T-helper 1 cell treated with Interleukin-12 subunit alpha and Interleukin-12 subunit beta and Interleukin-4 antibody, amounts not matched to agents 30 ng/mL and 1 ng/mL, for 36 hours (primary cell): ENCODE measurements around the gene TPP1. TPM values are rescaled to one million over a fixed set of nuclear protein-coding genes. Genes with fewer than 3 reads are reported as not detected.

Source experiments
- intact Hi-C: fragments of 100-400 bp; cut with micrococcal nuclease; formaldehyde crosslinking; loops from one replicate; pipeline ENCODE4 v1.15.1; 2024
- total RNA-seq: library from RNA; stranded (reverse); gene quantifications from 2 replicates; pipeline ENCODE4 v1.2.3, GENCODE V29; 2022

Gene TPP1
- total RNA-seq, 1 donor from 2014 or later: 95.9 TPM

- intact Hi-C loops: loop anchor here (2.0 kb wide), 1 partner anchor 29 kb away; the partner anchor contains the start of gene TPP1
Observed at GRCh38 chr11:6647836-6648235, 28.6 kb upstream of the TPP1 start.

GRCh38 chr11:6646918-6647679 lies 27.9 kb upstream of the TPP1 start:
- intact Hi-C loops: loop anchor here (2.0 kb wide), 1 partner anchor 28 kb away; the partner anchor contains the start of gene TPP1

DNA sequence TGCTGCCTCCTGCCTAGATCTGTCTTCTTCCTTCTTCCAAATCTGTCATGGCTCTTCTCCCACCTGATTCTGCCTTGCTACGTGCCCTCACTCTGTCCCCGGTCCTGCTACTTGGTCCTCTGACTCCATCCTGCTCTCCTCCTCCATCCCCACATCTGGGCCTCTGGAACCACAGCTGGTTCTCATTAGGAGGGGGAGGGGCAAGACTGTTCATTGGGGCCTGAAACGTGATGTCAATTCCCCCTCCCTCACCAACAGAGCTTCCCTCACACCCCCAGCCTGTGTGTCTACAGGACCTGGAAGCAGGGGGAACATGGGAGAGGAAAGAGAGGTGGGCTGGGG lies 27.3 kb upstream of the TPP1 start:
- intact Hi-C loops: loop anchor here (2.0 kb wide), 1 partner anchor 28 kb away; the partner anchor contains the start of gene TPP1

- intact Hi-C loops: loop anchor here (2.0 kb wide), 1 partner anchor 27 kb away; the partner anchor contains the start of gene TPP1
Observed at GRCh38 chr11:6646071-6646470, 26.8 kb upstream of the TPP1 start.

GRCh38 chr11:6642957-6643356 lies 23.7 kb upstream of the TPP1 start:
- intact Hi-C loops: no loop called here

- intact Hi-C loops: no loop called here
Observed at GRCh38 chr11:6640985-6641701, 21.9 kb upstream of the TPP1 start.

DNA sequence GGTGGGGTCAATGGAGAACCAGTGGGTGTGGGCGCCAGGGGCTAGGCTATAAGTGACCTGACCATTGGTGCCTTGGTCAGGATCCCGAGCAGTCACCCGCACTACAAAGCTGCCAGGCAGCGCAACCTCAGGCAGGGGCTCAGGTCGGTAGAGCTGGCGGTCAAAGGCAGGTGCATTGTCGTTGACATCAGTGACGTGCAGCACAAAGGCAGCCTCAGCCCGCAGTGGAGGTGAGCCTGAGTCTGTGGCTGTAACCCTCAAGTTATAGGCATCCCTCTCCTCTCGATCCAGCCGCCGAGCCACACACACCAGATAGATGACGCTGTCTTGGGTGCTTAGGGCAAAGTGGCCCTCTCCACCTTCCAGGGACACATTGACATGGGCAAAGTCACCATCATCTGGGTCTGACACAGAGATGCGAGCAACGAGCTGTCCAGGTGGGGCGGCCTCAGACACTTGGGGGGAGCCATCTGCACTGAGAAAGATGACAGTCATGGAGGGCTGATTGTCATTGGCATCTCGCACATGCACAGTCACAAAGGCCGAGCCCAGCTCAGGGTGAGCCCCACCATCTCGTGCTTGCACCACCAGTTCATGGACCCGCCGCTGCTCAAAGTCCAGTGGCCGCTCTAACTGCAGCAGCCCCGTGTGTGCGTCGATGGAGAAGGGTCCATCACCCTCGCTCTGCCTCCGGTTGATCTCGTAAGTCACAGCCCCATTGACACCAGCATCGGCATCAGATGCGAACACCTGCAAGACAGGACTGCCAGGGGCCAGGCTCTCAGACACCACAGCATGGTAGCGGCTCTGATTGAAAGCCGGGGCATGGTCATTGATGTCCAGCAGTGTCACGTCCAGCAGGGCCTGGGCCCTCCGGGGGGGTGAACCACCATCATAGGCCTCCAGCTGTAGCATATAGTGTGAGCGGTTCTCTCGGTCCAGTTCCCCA lies 21.1 kb upstream of the TPP1 start:
- intact Hi-C loops: no loop called here

DNA sequence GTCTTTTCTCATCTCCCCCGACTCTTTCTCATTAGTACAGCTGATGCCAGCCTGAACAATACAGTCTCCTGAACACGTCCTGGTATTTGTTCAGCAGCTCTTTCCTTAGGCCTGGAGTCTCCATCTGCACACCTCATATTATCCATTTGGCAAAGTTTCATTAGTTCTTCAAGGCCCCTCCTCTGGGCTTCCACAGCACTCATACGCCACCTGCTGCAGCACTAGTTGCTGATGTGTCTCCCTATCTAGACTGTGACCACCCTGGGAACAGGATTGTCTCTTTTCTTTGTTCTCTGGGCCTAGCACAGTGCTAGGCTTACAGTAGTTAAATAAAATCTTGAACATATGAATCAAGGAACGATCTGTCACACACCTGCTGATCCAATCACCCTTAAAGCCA lies 19.2 kb upstream of the TPP1 start:
- intact Hi-C loops: no loop called here

DNA sequence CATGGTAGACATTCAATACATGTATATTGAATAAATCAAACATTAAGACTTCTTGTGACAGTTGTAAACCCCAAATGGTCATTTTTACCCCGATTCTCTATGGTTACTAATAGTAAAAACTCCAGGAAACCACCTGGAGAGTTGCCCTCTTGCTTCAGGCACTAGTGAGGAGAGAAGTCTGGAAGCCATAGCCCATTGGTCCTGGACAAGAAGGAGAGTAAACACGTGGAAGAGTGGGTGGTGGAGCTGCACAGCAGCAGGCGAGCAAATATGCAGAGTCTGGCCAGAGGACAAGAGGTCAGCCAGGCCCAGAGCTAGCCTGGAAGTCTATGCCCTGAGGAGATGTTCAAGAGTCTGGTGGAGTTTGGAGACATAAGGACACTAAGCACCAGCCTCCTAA lies 18.6 kb upstream of the TPP1 start:
- intact Hi-C loops: no loop called here

GRCh38 chr11:6636480-6636879 lies 17.3 kb upstream of the TPP1 start:
- intact Hi-C loops: no loop called here

GRCh38 chr11:6635082-6635932 lies 16.1 kb upstream of the TPP1 start:
- intact Hi-C loops: no loop called here

DNA sequence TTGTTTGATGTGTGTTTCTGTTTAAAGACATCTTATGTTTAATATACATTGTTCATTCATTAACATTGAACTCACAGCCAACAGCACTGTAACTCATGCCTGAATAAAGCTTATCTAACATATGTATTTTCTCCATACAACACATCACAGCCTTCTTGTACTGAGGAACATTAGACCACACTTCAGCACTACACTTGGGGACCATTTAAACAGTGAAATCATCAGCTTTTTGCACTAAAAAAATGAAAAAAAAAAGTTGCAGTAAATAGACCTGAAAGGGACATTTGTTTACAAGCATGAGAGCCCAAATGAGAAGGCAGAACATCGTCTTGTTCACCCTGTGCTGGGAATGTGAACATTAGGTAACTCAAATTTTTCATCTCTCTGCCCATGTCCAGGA lies 15.3 kb upstream of the TPP1 start:
- intact Hi-C loops: no loop called here

- intact Hi-C loops: no loop called here
Observed at GRCh38 chr11:6633422-6634408, 14.5 kb upstream of the TPP1 start.

GRCh38 chr11:6632116-6633073 lies 13.2 kb upstream of the TPP1 start:
- intact Hi-C loops: no loop called here

GRCh38 chr11:6631361-6631890 lies 12.2 kb upstream of the TPP1 start:
- intact Hi-C loops: no loop called here

DNA sequence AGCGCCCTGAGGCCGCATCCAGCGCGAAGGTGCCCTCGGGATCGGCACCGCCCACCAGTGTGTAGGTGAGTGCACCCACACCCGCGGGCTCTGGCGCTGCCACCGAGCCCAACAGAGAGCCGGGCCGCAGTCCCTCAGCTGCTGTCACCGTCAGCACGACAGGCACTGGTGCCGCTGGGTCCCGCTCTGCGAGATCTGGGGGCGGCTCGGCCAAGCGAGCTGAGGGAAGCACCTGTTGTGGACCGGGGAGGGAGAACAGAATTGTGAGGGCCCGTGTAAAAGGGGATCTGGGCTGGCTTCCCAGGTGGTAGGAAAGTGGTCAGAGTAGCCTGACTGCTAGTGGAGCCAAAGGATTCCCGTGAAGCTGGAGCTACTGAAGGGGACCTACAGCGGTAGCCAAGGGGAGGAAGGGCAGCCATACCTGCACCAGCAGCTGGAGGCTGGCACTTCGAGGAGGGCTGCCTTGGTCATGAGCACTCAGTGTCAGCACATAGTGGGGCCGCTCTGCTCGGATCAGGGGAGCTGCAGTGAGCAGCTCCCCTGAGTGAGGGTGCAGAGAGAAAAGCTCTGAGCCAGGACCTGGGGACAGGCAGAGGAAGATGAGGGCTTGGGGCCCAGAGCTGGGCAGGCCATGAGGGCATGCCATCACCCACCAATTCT lies 11.5 kb upstream of the TPP1 start:
- intact Hi-C loops: no loop called here

GRCh38 chr11:6629892-6630631 lies 10.8 kb upstream of the TPP1 start:
- intact Hi-C loops: no loop called here
